ENCODE results near the gene AGGF1.
A peak's percentile ranks its signal among the peaks of the same experiment; 100 is the strongest.
"Not testable (repeated sequence)": the region's sequence is repeated elsewhere in the genome, so short reads cannot be mapped to it uniquely, and the experiment has no call there.

AGGF1 gene

GRCh38 chr5:77028631-77029375, 1.4 kb upstream of the AGGF1 start:
- no peak for DNase-seq (ENCODE audit: low read depth)

DNA sequence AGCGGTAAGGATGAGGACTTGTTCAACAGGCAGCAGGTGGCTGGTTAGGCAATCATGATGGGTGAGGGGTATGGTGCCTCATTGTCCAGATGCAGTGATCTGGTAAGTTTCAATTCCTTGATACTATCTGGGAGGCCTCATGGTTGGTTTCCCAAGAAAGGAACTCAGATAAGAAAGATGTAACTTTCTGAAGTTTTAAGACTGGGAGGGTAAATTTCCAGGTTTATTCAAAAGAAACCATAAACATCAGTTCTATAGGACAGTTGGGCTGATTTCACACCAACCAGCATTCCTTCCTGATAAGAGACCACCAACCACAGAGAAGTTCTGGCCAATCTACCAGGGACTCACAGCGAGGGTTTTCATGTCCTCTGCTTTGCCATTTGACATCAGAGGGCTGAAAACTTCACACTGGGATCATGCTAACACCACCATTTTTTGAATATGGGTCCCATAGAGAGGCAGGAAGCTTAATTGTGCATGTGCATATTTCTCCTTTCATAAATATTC, 773 bp upstream of the AGGF1 start:
- DNase-seq (ENCODE audit: low read depth), result no peak

GRCh38 chr5:77031891-77032290, 1.7 kb downstream of the AGGF1 start:
- DNase-seq (ENCODE audit: low read depth), result no peak

DNA sequence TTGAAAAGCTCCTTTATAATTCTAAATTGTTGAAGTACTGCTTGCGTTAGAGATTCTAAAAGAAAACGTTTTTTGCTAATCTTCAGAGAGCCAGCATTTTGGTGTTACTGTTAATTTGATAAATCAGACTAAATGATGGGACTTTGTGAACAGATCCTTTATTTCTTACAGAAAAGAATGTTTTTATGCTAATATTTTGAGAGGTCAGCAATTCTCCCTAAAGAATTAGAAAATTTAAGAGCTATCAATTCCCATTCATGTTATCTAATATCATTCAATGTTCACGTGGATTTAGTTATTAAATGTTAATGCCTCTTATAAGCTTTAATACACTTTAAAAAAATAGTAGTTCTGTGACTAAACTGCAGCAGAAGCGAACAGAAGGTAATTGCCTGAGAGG, 2.4 kb downstream of the AGGF1 start:
- DNase-seq (ENCODE audit: low read depth), result no peak

- no peak for DNase-seq (ENCODE audit: low read depth)
Measured at GRCh38 chr5:77033338-77033737, 3.1 kb downstream of the AGGF1 start.

DNA sequence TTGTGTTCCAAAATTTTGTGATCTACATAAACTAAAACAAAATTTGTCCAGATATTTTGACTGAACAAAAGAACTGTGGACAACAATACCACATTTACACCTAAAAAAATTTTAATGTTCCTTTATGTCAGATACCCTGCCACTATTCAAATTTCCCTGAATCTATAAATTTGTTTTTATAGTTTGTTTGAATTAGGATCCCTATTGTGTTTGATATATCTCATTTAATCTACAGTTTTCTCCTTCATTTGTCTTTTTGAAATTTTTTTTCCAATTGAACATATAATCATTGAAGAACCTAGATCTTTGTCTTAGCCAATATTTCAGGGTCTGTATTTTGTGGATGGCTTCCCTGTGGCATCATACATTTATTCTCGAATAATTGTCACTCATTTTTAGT, 5.7 kb downstream of the AGGF1 start:
- no peak for DNase-seq (ENCODE audit: low read depth)

GRCh38 chr5:77046416-77047073, 16.3 kb downstream of the AGGF1 start:
- no peak for DNase-seq (ENCODE audit: low read depth)

- DNase-seq (ENCODE audit: low read depth), result no peak
Measured at GRCh38 chr5:77064040-77064439, 33.8 kb downstream of the AGGF1 start.

GRCh38 chr5:77065256-77065655, 35.1 kb downstream of the AGGF1 start:
- DNase-seq (ENCODE audit: low read depth), result no peak

GRCh38 chr5:77066184-77066583, 36.0 kb downstream of the AGGF1 start:
- DNase-seq (ENCODE audit: low read depth), result no peak

DNA sequence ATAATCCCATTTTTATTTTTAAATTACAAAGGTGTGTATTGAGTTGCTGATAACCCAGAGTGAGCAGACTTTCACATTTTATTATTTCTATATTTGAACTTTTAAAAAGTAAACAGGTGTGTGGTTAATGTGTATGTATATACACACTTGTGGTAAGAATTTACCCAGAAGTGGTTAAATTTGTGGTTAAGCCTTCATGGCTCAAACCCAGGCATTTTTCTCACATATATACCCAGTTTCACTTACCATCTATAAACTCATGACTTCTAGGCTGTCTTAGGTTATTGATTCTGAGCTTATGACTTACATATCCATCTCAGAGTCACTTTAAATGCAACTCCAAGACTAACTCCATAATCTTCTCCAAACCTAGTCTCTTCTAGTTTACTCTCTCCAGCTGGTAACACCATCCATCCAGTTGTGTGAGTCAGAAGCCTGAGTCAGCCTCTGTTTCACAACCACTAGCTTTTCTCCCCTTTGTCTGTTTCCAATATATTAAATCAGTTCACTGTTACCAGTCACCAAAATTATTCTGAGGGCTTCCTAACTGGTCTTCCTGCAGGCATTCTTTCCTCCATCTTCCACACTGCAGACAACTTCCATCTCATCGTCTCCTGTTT, 36.7 kb downstream of the AGGF1 start:
- DNase-seq (ENCODE audit: low read depth), result peak; percentile 37

DNA sequence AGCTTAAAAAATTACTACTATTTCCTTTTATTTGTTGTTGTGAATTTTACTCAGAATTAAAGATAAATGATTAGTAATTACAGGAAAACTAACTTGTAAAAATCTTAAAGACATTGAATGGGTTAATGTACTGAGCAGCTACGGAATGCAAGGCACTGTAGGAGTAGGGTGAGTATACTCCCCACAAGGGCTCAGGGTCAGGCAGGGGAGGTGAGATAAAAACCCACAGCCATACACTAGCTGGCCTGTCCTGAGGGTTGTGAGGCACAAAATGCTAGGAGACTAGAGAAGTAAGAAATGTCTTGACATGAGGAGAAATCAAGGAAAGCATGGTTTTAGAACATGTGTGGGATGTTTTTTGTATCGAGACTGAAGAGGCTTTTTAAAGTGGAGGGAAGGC, 43.5 kb downstream of the AGGF1 start:
- DNase-seq (ENCODE audit: low read depth), result peak; percentile 28

GRCh38 chr5:77074745-77075144, 44.5 kb downstream of the AGGF1 start:
- DNase-seq (ENCODE audit: low read depth), result no peak

- DNase-seq (ENCODE audit: low read depth), result peak; percentile 42
Measured at GRCh38 chr5:77076961-77077828, 47.0 kb downstream of the AGGF1 start.

DNA sequence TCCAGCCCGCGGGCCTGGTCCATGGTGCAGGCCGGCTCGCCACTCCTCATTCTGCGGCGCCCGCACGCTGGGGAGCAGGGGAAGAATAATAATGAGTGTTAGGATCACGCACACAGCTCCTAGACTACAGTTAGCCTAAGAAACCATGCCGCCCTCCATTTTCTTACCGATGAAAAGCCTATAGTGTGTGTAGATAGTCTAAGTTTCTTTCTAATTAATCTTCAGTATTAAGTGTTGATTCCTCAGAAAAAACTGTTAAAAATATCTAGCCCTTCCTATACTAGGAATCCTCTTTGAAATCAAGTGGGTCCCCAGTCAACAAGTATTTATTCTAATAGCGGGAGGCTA, 47.6 kb downstream of the AGGF1 start:
- no peak for DNase-seq (ENCODE audit: low read depth)

DNA sequence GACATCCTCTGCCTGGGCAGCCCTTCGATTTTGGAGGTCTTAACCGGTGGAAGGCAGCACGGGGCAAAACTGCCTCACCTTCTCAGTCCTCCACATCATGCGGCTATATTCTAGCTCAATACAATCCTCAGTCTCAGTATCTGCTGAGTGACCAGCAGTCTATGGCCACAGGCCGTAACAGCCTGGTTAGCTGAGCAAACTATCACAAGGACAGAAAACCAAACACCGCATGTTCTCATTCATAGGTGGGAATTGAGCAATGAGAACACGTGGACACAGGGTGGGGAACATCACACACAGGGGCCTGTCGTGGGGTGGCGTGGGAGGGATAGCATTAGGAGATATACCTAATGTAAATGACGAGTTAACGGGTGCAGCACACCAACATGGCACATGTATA, 50.3 kb downstream of the AGGF1 start:
- DNase-seq (ENCODE audit: low read depth), result not testable (repeated sequence)

GRCh38 chr5:77080905-77081304, 50.7 kb downstream of the AGGF1 start:
- no peak for DNase-seq (ENCODE audit: low read depth)

- DNase-seq (ENCODE audit: low read depth), result no peak
Measured at GRCh38 chr5:77082280-77082679, 52.1 kb downstream of the AGGF1 start.

DNA sequence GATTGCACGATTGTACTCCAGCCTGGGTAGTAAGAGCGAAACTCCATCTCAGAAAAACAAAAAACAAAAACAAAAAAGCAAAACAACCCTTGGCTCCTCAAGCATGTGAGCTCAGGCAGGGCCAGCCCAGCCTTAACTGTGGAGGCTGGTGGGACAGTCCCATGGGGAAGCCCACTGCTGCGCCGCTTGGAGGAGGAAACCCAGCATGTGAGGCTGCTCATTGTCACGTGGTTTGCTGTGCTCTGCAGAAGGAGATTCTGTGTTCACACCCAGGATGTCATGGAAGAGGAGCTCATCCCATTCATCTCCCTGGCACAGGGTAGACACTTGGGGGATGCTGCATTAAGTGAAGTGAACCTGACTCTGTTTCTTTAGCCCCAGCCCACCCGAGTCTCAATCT, 52.9 kb downstream of the AGGF1 start:
- no peak for DNase-seq (ENCODE audit: low read depth)

- no peak for DNase-seq (ENCODE audit: low read depth)
Measured at GRCh38 chr5:77086368-77086688, 56.1 kb downstream of the AGGF1 start.

- peak; percentile 76 for DNase-seq (ENCODE audit: low read depth)
Measured at GRCh38 chr5:77086689-77087483, 56.7 kb downstream of the AGGF1 start, which contains the start of gene ZBED3. Gene ZBED3, minus strand, starts transcription at chr5:77087285. Its CDS starts 9,407 bp downstream, at chr5:77077878.
